Karpas-422 (cell line): ENCODE data around the gene GCSH. TPM values are rescaled to one million over a fixed set of nuclear protein-coding genes. Genes with fewer than 3 reads are reported as not detected.

Experiments
- DNase-seq: peaks from one replicate; pipeline ENCODE4 v3.0.0-alpha.2; 2015
- H2AFZ ChIP-seq: fragments of 200-600 bp; sonication (generic); 2 replicates; pipeline ENCODE4 v1.6.1; 2014; ENCODE audit warnings: antibody characterized with exemption, low read length, mixed read lengths
- H3K27ac ChIP-seq: fragments of 200-600 bp; sonication (generic); 2 replicates; pipeline ENCODE4 v1.5.1; 2014; ENCODE audit warnings: mild to moderate bottlenecking, low read length, moderate library complexity
- H3K27me3 ChIP-seq: fragments of 200-600 bp; sonication (generic); 2 replicates; pipeline ENCODE4 v1.6.1; 2014; ENCODE audit warnings: low read length, mixed read lengths
- H3K36me3 ChIP-seq: fragments of 200-600 bp; sonication (generic); 2 replicates; pipeline ENCODE4 v1.6.1; 2014; ENCODE audit warnings: low read length, mixed read lengths; ENCODE audit not compliant: insufficient read depth
- H3K4me1 ChIP-seq: fragments of 200-600 bp; sonication (generic); 2 replicates; pipeline ENCODE4 v1.6.1; 2014; ENCODE audit warnings: mild to moderate bottlenecking, low read length, mixed read lengths
- H3K4me2 ChIP-seq: fragments of 200-600 bp; sonication (generic); 2 replicates; pipeline ENCODE4 v1.6.1; 2014; ENCODE audit warnings: low read length, low read depth, mild to moderate bottlenecking; ENCODE audit not compliant: poor library complexity, severe bottlenecking
- H3K4me3 ChIP-seq: fragments of 200-600 bp; sonication (generic); 2 replicates; pipeline ENCODE4 v1.5.1; 2014; ENCODE audit warnings: mild to moderate bottlenecking, antibody characterized with exemption, low read length, mixed read lengths
- H3K79me2 ChIP-seq: fragments of 200-600 bp; sonication (generic); 2 replicates; pipeline ENCODE4 v1.6.1; 2014; ENCODE audit warnings: mild to moderate bottlenecking, low read length, mixed read lengths
- H3K9ac ChIP-seq: fragments of 200-600 bp; sonication (generic); 2 replicates; pipeline ENCODE4 v1.6.0; 2014; ENCODE audit warnings: low read length
- H3K9me2 ChIP-seq: fragments of 200-600 bp; sonication (generic), shearing (Covaris generic); replicated peaks from 2 replicates; pipeline ENCODE4 v1.6.0; 2014; ENCODE audit warnings: mild to moderate bottlenecking, low read length, moderate library complexity; ENCODE audit not compliant: insufficient read depth
- H3K9me3 ChIP-seq: fragments of 300-700, 200-600 bp; sonication (generic); 2 replicates; pipeline ENCODE4 v1.6.1; 2014; ENCODE audit warnings: low read length, mixed read lengths
- H4K20me1 ChIP-seq: fragments of 200-600 bp; sonication (generic); 2 replicates; pipeline ENCODE4 v1.6.1; 2014; ENCODE audit warnings: mild to moderate bottlenecking, antibody characterized with exemption, low read length, low read depth; ENCODE audit not compliant: insufficient read depth
- small RNA-seq: library from RNA; depleted of rRNA; stranded (forward); fragments of <200 nt; gene quantifications from one replicate; pipeline ENCODE3, GENCODE V24; 2014
- total RNA-seq: library from RNA; depleted of rRNA; stranded (reverse); fragments of >200 nt; shearing (Covaris generic); gene quantifications from 2 replicates; pipeline ENCODE4 v1.2.3, GENCODE V29; 2014; ENCODE audit warnings: low replicate concordance; rRNA removed

The GCSH gene
- total RNA-seq, 1 experiment from 2014 or later: 49.2 TPM

- peak; percentile 96 for DNase-seq
- H3K4me3 ChIP-seq: peak within 1 kb of the TSS; percentile 75
Measured at GRCh38 chr16:81035398-81035974, 60.7 kb downstream of the GCSH start, which contains the start of gene ATMIN. TSS of gene ATMIN (plus strand) at chr16:81035842. CDS start at chr16:81035871, 29 bp downstream.

More at GRCh38 chr16:81035398-81035974, 60.7 kb downstream of the GCSH start, which contains the start of gene ATMIN:
- Histone ChIP-seq H4K20me1 (0 out of 2 replicates have a peak, but pooled peaks cover 4% of the 10 kb centered on the region), H3K4me2 (peak within 1 kb of the TSS; percentile 89), H3K9ac (peak within 1 kb of the TSS; percentile 74), H3K79me2 (peaks cover 42% of the 10 kb centered on the region), H3K27me3 (no peaks in the 10 kb centered on the region), H3K36me3 (peaks cover 3% of the 10 kb centered on the region; the same call in 1 of the 2 replicates), H3K9me3 (no peaks in the 10 kb centered on the region), H2AFZ (no peak within 1 kb of the TSS), H3K9me2 (no peaks in the 10 kb centered on the region), H3K4me1 (peaks cover 9% of the 10 kb centered on the region), H3K27ac (0 out of 2 replicates have a peak within 1 kb of the TSS, but pooled peaks have one; percentile 1)

Small RNAs within 50 kb of the gene (small RNA-seq; reads per million reads assigned to genes)
- gene AC092718.3 (not detected), gene RNU6-1191P (not detected)

Other genes with a start within 250 kb of the GCSH start
- 38.5 and 38.9 TPM in 2 replicates for gene CMC2, start 89.5 kb downstream of the GCSH start, total RNA-seq
- 24.4 and 80.4 TPM in 2 replicates for gene CENPN, start 89.2 kb downstream of the GCSH start, total RNA-seq
- gene ATMIN, start 60.6 kb downstream of the GCSH start, total RNA-seq: 25.0 and 62.1 TPM in 2 replicates
- 0.22 TPM in 1 of 2 replicates, not detected in the other for gene C16orf46, start 19.2 kb downstream of the GCSH start, total RNA-seq
- not detected in 2 replicates for gene BCO1, start 142.3 kb upstream of the GCSH start, total RNA-seq
- gene GAN, start 218.6 kb upstream of the GCSH start, total RNA-seq: 5.3 and 9.6 TPM in 2 replicates